NCI-H1930 (cell line): ENCODE measurements around the gene SLITRK5.

Experiments used
- DNase-seq, 2 experiments: peaks; one replicate each; lab custom pipeline; 2025; lab: John Stamatoyannopoulos, UW

The SLITRK5 gene, protein sequence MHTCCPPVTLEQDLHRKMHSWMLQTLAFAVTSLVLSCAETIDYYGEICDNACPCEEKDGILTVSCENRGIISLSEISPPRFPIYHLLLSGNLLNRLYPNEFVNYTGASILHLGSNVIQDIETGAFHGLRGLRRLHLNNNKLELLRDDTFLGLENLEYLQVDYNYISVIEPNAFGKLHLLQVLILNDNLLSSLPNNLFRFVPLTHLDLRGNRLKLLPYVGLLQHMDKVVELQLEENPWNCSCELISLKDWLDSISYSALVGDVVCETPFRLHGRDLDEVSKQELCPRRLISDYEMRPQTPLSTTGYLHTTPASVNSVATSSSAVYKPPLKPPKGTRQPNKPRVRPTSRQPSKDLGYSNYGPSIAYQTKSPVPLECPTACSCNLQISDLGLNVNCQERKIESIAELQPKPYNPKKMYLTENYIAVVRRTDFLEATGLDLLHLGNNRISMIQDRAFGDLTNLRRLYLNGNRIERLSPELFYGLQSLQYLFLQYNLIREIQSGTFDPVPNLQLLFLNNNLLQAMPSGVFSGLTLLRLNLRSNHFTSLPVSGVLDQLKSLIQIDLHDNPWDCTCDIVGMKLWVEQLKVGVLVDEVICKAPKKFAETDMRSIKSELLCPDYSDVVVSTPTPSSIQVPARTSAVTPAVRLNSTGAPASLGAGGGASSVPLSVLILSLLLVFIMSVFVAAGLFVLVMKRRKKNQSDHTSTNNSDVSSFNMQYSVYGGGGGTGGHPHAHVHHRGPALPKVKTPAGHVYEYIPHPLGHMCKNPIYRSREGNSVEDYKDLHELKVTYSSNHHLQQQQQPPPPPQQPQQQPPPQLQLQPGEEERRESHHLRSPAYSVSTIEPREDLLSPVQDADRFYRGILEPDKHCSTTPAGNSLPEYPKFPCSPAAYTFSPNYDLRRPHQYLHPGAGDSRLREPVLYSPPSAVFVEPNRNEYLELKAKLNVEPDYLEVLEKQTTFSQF

DNA sequence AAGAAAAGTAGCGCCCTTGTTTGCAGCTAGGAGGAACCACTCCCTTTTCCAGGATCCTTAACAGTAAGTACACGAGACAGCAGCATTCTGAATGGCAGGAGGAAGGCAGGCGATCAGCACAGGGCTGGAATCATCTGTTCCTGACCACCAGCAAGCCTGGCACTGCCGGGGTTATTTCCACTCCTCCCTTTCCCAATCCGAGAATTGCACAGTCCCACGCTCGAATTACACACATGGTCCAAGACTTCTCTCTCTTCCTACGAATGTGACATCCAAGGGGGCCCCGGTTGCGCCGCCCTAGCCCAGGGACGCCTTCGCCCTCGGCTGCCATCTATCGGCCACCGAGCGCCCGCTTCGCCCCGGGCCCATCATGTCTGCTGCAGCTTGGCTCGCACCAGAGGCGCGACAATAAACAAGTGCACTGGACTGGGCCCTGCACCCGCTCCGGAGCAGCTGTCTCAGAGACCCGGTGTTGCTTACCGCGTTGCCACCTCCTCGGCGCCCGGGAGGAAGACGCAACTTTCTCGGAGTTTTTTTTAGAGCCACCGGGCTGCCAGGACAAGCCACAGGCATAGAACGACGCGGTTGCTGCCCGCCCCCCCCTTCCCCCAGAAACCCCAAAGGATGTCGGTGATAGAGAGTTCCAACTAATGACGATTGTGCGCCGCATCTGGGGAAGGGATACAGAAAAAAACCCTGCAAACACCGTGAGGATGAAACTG is at the start of gene SLITRK5:
TSS of gene SLITRK5 (plus strand) at position 341 of the 722 bp plus-strand sequence. CDS start 4,018 bp downstream, outside the sequence.
- peak; percentile 61 to 71 for DNase-seq

- no peak for DNase-seq
These were observed 48.2 kb upstream of the SLITRK5 start for GRCh38 chr13:87622971-87623370.

DNA sequence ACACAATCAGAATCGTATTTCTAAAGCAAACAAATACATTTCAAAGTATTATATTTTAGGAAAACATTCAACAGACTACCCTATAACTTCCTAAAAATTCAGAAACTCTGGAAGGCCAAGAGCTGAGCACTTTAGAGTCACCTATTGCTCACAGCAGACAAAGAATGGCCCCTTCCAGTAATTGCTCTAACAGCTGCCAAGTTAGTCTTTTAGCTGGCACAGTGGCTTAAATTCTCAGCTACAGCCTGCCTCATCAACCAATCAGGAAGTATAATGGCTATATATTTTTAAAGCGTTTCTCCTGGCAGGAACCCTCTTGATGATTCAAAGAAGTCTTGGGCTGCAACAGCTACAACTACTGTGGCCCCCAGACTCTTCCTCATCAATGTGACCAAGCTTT is 14.9 kb upstream of the SLITRK5 start:
- peak; percentile 25 to 33 for DNase-seq

DNA sequence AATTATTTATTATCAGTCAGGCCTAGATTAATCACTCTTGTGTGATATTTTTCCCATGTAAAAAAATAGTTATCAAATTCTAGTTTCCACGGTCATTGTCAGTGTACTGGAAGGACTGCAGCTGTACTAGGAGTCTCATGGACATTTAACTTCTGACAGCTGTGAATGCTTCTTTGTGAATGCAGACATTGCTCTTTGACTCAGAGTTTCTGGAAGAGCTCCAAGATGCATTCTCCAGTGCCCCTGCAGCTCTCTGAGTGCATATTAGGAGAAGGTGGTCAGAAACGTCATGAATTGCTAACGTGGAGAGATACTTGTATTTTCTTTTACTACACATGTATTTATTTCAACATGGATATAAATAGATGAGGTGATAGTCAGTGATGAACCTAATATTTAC is 9.7 kb upstream of the SLITRK5 start:
- no peak for DNase-seq

DNA sequence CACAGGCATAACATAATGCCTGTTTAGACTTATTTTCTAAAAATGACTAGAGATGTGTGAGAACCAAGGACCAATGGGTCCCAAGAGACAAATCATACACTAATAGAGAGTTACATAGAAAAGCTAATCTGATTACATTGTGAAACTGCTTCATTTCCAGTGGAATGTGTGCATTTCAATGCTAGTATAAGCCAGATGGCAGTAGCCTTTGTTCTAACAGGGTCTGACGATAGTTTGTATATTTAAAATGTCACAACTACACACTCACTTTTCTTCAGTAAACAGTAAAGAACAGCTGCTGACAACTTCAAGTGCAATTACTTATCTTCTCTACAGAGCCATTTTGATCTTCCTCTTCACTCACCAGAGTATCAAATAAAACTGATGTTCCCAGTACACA is 4.3 kb upstream of the SLITRK5 start:
- no peak for DNase-seq

- DNase-seq: no peak
These were observed 3.5 kb upstream of the SLITRK5 start for GRCh38 chr13:87667686-87668085.

GRCh38 chr13:87669379-87669978 is 1.7 kb upstream of the SLITRK5 start:
- peak in 1 of 2 experiments; percentile 54 for DNase-seq

DNA sequence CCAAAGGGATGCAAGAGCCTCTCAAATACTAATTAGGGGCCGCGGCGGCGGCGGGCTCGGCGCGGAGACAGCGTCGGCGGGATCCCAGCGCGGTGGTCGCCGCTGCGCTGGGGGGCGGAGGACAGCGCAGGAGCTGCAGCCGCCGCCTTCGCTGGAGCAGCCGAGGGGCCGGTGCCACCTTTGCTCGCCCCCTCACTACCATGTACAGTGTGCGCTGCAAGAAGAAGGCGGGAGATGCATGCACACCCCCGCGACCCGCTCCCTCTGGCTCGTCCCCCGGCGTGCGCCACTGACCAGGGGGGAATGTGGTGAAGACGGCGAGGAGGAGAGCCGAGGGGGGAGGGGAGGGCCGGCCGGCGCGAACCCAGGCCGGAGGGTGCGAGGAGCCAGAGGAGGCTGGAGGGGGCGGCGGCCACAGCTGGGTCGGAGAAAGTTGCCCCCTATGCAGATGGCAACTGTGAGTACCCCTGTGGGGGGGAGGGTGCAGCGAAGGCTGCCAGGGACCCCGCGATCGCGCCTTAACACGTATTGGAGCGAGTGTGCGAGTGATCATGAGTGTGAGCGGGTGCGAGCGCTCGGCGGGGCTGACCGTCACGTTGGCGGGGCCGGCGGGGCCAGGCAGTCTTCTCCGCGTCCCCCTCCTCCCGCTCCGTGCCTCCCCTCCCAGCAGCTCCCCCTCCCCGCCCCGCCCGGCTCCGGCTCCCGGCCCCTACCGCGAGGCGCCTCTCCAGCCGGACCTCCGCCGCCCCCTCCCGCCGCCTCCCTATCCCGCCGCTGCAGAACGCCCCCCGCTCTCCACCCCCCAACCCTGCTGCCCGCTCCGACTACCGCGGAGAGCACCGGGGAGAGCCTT is 808 bp downstream of the SLITRK5 start:
- DNase-seq: no peak

- no peak for DNase-seq
These were observed 3.1 kb downstream of the SLITRK5 start for GRCh38 chr13:87674247-87674738.

- no peak for DNase-seq
These were observed 4.7 kb downstream of the SLITRK5 start for GRCh38 chr13:87675851-87676250.

DNA sequence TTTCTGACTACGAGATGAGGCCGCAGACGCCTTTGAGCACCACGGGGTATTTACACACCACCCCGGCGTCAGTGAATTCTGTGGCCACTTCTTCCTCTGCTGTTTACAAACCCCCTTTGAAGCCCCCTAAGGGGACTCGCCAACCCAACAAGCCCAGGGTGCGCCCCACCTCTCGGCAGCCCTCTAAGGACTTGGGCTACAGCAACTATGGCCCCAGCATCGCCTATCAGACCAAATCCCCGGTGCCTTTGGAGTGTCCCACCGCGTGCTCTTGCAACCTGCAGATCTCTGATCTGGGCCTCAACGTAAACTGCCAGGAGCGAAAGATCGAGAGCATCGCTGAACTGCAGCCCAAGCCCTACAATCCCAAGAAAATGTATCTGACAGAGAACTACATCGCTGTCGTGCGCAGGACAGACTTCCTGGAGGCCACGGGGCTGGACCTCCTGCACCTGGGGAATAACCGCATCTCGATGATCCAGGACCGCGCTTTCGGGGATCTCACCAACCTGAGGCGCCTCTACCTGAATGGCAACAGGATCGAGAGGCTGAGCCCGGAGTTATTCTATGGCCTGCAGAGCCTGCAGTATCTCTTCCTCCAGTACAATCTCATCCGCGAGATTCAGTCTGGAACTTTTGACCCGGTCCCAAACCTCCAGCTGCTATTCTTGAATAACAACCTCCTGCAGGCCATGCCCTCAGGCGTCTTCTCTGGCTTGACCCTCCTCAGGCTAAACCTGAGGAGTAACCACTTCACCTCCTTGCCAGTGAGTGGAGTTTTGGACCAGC is 5.3 kb downstream of the SLITRK5 start:
- DNase-seq: no peak

DNA sequence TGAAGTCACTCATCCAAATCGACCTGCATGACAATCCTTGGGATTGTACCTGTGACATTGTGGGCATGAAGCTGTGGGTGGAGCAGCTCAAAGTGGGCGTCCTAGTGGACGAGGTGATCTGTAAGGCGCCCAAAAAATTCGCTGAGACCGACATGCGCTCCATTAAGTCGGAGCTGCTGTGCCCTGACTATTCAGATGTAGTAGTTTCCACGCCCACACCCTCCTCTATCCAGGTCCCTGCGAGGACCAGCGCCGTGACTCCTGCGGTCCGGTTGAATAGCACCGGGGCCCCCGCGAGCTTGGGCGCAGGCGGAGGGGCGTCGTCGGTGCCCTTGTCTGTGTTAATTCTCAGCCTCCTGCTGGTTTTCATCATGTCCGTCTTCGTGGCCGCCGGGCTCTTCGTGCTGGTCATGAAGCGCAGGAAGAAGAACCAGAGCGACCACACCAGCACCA is 5.9 kb downstream of the SLITRK5 start:
- no peak for DNase-seq

DNA sequence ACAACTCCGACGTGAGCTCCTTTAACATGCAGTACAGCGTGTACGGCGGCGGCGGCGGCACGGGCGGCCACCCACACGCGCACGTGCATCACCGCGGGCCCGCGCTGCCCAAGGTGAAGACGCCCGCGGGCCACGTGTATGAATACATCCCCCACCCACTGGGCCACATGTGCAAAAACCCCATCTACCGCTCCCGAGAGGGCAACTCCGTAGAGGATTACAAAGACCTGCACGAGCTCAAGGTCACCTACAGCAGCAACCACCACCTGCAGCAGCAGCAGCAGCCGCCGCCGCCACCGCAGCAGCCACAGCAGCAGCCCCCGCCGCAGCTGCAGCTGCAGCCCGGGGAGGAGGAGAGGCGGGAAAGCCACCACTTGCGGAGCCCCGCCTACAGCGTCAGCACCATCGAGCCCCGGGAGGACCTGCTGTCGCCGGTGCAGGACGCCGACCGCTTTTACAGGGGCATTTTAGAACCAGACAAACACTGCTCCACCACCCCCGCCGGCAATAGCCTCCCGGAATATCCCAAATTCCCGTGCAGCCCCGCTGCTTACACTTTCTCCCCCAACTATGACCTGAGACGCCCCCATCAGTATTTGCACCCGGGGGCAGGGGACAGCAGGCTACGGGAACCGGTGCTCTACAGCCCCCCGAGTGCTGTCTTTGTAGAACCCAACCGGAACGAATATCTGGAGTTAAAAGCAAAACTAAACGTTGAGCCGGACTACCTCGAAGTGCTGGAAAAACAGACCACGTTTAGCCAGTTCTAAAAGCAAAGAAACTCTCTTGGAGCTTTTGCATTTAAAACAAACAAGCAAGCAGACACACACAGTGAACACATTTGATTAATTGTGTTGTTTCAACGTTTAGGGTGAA is 6.6 kb downstream of the SLITRK5 start:
- no peak for DNase-seq

DNA sequence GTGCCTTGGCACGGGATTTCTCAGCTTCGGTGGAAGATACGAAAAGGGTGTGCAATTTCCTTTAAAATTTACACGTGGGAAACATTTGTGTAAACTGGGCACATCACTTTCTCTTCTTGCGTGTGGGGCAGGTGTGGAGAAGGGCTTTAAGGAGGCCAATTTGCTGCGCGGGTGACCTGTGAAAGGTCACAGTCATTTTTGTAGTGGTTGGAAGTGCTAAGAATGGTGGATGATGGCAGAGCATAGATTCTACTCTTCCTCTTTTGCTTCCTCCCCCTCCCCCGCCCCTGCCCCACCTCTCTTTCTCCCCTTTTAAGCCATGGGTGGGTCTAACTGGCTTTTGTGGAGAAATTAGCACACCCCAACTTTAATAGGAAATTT is 7.2 kb downstream of the SLITRK5 start:
- DNase-seq: no peak

GRCh38 chr13:87680298-87680697 is 9.1 kb downstream of the SLITRK5 start:
- DNase-seq: no peak

- no peak for DNase-seq
These were observed 13.9 kb downstream of the SLITRK5 start for GRCh38 chr13:87684850-87685742.

DNA sequence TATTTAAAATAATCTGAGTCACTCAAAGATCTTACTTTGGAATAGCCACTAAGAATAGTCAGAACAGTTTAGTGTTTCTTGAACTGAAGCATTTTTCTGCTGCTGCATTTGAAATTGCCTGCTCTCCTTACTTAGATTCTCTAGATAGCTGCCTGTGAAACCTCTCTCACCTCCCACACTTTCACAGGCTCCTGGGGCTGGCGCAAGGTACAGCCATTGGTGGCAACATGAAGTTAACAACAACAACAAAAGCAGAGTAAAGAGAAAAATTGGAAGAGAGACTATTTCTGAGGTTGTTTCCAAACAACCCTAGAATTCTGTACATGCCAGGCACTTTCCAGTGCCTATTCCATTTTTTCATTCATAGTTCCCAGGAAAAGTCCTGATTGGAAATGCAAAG is 25.3 kb downstream of the SLITRK5 start:
- no peak for DNase-seq

- no peak for DNase-seq
These were observed 27.1 kb downstream of the SLITRK5 start for GRCh38 chr13:87698268-87698667.
